Skeletal muscle tissue (tissue), 4 donors: ENCODE data around the gene CHST11. TPM values are rescaled to one million over a fixed set of nuclear protein-coding genes. Genes with fewer than 3 reads are reported as not detected.

Experiments used
- H3K27ac ChIP-seq: one replicate; pipeline ENCODE4 v1.7.0; 2013; ENCODE audit warnings: mild to moderate bottlenecking, low read depth, low read length, inconsistent platforms
- H3K27me3 ChIP-seq, 3 donors: one replicate each; pipeline ENCODE4 v1.7.0; 2013; ENCODE audit warnings: low read length in 3 of 3; ENCODE audit not compliant: control insufficient read depth in 3 of 3, insufficient read depth in 3 of 3
- H3K36me3 ChIP-seq, 3 donors: one replicate each; pipeline ENCODE4 v1.7.0; 2013; ENCODE audit warnings: low read length in 3 of 3; ENCODE audit not compliant: control insufficient read depth in 3 of 3, insufficient read depth in 3 of 3
- H3K4me1 ChIP-seq, 3 donors: one replicate each; pipeline ENCODE4 v1.7.0; 2013; ENCODE audit warnings: low read length in 3 of 3, mild to moderate bottlenecking in 3 of 3; ENCODE audit not compliant: control insufficient read depth in 3 of 3, insufficient read depth in 3 of 3
- H3K4me3 ChIP-seq, 3 donors: one replicate each; pipeline ENCODE4 v1.7.0; 2013; ENCODE audit warnings: low read length in 3 of 3
- H3K9ac ChIP-seq, 3 donors: one replicate each; pipeline ENCODE4 v1.7.0; 2013; ENCODE audit warnings: low read length in 3 of 3, mild to moderate bottlenecking in 3 of 3, moderate library complexity in 2 of 3, low read depth in 1 of 3
- H3K9me3 ChIP-seq, 3 donors: one replicate each; pipeline ENCODE4 v1.7.0; 2013; ENCODE audit warnings: low read length in 3 of 3; ENCODE audit not compliant: control insufficient read depth in 3 of 3
- total RNA-seq: library from RNA; depleted of rRNA; stranded (reverse); fragments of >200 nt; gene quantifications from one replicate; pipeline ENCODE4 v1.2.3, GENCODE V29; 2014
- donor health status: Osteomylitis.

The CHST11 gene
- total RNA-seq, 1 donor from 2014 or later = 2.1 TPM

GRCh38 chr12:104426926-104427546, 29.7 kb upstream of the CHST11 start:
- no peak overlapping the region for H3K27ac ChIP-seq
- H3K36me3 ChIP-seq = no peaks in the 10 kb centered on the region
- no peaks in the 10 kb centered on the region for H3K4me1 ChIP-seq
- no peaks in the 10 kb centered on the region for H3K9me3 ChIP-seq
- H3K9ac ChIP-seq = no peak overlapping the region
- no peak overlapping the region for H3K4me3 ChIP-seq
- H3K27me3 ChIP-seq = no peaks in the 10 kb centered on the region

- Histone ChIP-seq H3K4me1 (no peaks in the 10 kb centered on the region), H3K36me3 (no peaks in the 10 kb centered on the region), H3K4me3 (no peak overlapping the region), H3K9me3 (no peaks in the 10 kb centered on the region), H3K27ac (no peak overlapping the region), H3K9ac (no peak overlapping the region), H3K27me3 (no peaks in the 10 kb centered on the region)
Observed at GRCh38 chr12:104427547-104427938, 29.2 kb upstream of the CHST11 start.

GRCh38 chr12:104433061-104433460, 23.7 kb upstream of the CHST11 start:
- Histone ChIP-seq H3K9ac (no peak overlapping the region), H3K36me3 (no peaks in the 10 kb centered on the region), H3K9me3 (no peaks in the 10 kb centered on the region), H3K4me1 (no peaks in the 10 kb centered on the region), H3K27ac (no peak overlapping the region), H3K4me3 (no peak overlapping the region), H3K27me3 (no peaks in the 10 kb centered on the region)

- H3K27me3 ChIP-seq = no peaks in the 10 kb centered on the region
- no peaks in the 10 kb centered on the region for H3K4me1 ChIP-seq
- H3K9ac ChIP-seq = no peak overlapping the region
- no peak overlapping the region for H3K4me3 ChIP-seq
- no peak overlapping the region for H3K27ac ChIP-seq
- no peaks in the 10 kb centered on the region for H3K36me3 ChIP-seq
- no peaks in the 10 kb centered on the region for H3K9me3 ChIP-seq
Observed at GRCh38 chr12:104434129-104434528, 22.6 kb upstream of the CHST11 start.

GRCh38 chr12:104435175-104435574, 21.6 kb upstream of the CHST11 start:
- Histone ChIP-seq H3K4me1 (no peaks in the 10 kb centered on the region), H3K4me3 (no peak overlapping the region), H3K36me3 (no peaks in the 10 kb centered on the region), H3K9me3 (no peaks in the 10 kb centered on the region), H3K27ac (no peak overlapping the region), H3K27me3 (no peaks in the 10 kb centered on the region), H3K9ac (no peak overlapping the region)

GRCh38 chr12:104435765-104436164, 21.0 kb upstream of the CHST11 start:
- no peaks in the 10 kb centered on the region for H3K36me3 ChIP-seq
- no peak overlapping the region for H3K4me3 ChIP-seq

GRCh38 chr12:104436790-104437189, 20.0 kb upstream of the CHST11 start:
- H3K4me1 ChIP-seq = no peaks in the 10 kb centered on the region
- no peak overlapping the region for H3K27ac ChIP-seq
- no peak overlapping the region for H3K9ac ChIP-seq
- H3K4me3 ChIP-seq = no peak overlapping the region
- no peaks in the 10 kb centered on the region for H3K36me3 ChIP-seq
- no peaks in the 10 kb centered on the region for H3K9me3 ChIP-seq
- H3K27me3 ChIP-seq = no peaks in the 10 kb centered on the region

More at GRCh38 chr12:104435765-104436164, 21.0 kb upstream of the CHST11 start:
- H3K9me3 ChIP-seq = no peaks in the 10 kb centered on the region
- H3K9ac ChIP-seq = no peak overlapping the region
- no peak overlapping the region for H3K27ac ChIP-seq
- no peaks in the 10 kb centered on the region for H3K27me3 ChIP-seq
- H3K4me1 ChIP-seq = no peaks in the 10 kb centered on the region

GRCh38 chr12:104438134-104438533, 18.6 kb upstream of the CHST11 start:
- H3K4me1 ChIP-seq = no peaks in the 10 kb centered on the region
- no peaks in the 10 kb centered on the region for H3K36me3 ChIP-seq
- no peaks in the 10 kb centered on the region for H3K9me3 ChIP-seq
- H3K27ac ChIP-seq = no peak overlapping the region
- no peak overlapping the region for H3K4me3 ChIP-seq
- H3K9ac ChIP-seq = no peak overlapping the region
- no peaks in the 10 kb centered on the region for H3K27me3 ChIP-seq

GRCh38 chr12:104439137-104439536, 17.6 kb upstream of the CHST11 start:
- Histone ChIP-seq H3K9me3 (no peaks in the 10 kb centered on the region), H3K27ac (no peak overlapping the region), H3K27me3 (no peaks in the 10 kb centered on the region), H3K4me1 (no peaks in the 10 kb centered on the region), H3K9ac (no peak overlapping the region), H3K36me3 (no peaks in the 10 kb centered on the region), H3K4me3 (no peak overlapping the region)

GRCh38 chr12:104443008-104443407, 13.7 kb upstream of the CHST11 start:
- Histone ChIP-seq H3K4me1 (no peaks in the 10 kb centered on the region), H3K4me3 (no peak overlapping the region), H3K9ac (no peak overlapping the region), H3K27ac (no peak overlapping the region), H3K36me3 (no peaks in the 10 kb centered on the region), H3K27me3 (no peaks in the 10 kb centered on the region), H3K9me3 (peaks cover 0 to 2% (median 0%) of the 10 kb centered on the region in 3 donors)
